ENCODE data around the gene DOK3.

DOK3 gene

DNA sequence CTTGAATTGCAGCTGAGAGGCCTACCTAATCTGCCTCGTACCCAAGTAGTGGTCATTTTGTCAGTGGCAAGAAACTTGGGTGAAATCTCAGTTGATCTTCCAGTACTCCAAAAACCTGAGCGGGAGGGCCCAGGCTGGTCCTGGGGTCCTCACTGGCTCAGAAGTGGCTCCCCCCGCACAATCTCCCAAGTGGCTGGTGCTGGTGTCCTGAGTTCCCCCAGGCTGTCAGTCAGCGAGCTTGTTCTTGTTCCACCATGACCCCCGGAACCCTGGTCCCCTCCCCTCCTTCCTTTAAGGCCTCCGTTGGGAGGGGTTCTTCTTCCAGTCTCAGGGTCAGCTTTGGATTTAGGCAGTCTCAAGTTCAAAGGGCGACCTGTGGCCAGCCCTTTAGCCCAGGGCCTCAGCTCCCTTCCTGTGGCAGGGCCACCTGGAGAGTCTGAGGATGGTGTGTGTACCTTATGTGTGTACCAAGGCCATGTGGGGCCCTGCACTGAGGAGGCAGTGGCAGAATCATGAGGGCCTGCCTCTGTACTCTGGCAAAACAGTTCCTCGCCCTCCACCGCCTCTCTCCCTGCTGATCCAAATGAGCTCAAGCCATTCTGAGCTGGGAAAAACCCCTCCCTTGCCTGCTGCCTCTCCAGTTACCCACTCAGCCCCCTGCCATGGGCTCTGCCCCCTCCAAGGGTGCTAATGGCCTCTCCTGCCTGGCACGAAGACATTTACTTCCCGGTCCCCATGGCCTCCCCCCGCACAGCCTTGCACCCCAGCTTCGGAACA, 31.7 kb downstream of the DOK3 start:
- DNase-seq = no peak
- H3K9me3 ChIP-seq (ENCODE audit: severe bottlenecking) = no peaks in the 10 kb centered on the region
- H3K4me3 ChIP-seq (ENCODE audit: low read depth, low read length) = no peak overlapping the region
- H3K27me3 ChIP-seq (ENCODE audit: insufficient read depth, low read depth, severe bottlenecking) = no peaks in the 10 kb centered on the region
- H3K27ac ChIP-seq = no peak overlapping the region
- no peaks in the 10 kb centered on the region for H3K36me3 ChIP-seq
- TF ChIP-seq, protein P1, sequence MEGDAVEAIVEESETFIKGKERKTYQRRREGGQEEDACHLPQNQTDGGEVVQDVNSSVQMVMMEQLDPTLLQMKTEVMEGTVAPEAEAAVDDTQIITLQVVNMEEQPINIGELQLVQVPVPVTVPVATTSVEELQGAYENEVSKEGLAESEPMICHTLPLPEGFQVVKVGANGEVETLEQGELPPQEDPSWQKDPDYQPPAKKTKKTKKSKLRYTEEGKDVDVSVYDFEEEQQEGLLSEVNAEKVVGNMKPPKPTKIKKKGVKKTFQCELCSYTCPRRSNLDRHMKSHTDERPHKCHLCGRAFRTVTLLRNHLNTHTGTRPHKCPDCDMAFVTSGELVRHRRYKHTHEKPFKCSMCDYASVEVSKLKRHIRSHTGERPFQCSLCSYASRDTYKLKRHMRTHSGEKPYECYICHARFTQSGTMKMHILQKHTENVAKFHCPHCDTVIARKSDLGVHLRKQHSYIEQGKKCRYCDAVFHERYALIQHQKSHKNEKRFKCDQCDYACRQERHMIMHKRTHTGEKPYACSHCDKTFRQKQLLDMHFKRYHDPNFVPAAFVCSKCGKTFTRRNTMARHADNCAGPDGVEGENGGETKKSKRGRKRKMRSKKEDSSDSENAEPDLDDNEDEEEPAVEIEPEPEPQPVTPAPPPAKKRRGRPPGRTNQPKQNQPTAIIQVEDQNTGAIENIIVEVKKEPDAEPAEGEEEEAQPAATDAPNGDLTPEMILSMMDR (IDR thresholded peaks at IDR 0.05; ENCODE audit: low read depth, low read length) = no peak

DNA sequence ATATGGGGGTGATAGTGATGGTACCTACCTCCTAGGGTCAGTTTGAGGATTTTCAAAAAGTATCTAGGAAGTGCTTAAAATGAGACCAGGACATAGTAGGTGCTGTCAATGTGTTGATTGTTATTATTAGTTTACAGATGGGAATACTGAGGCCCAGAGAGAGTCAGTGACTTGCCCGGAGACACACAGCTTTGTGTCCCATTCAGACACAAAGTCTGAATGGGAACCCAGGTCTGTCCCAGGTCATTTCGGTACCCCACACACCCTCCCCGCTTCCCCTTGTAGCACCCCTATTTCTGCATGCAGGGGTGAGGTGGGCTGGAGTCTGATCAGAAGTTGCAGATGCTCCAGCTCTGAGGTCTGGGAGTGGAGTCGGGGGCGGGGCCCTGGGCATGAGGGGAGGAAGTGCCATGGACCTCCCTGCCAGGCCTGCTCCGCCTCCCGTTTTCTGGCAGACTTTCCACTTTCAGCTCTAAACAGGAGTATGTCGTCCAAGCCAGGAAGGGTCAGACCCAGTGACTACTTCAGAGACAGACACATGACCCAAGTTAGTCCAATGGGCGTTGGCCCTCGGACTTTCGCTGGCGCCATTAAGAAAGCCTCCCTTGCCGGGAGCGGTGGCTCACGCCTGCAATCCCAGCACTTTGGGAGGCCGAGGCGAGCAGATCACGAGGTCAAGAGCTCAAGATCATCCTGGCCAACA, 32.9 kb downstream of the DOK3 start:
- no peak overlapping the region for H3K27ac ChIP-seq
- no peaks in the 10 kb centered on the region for H3K9me3 ChIP-seq (ENCODE audit: severe bottlenecking)
- H3K36me3 ChIP-seq = peaks cover 6% of the 10 kb centered on the region
- no peaks in the 10 kb centered on the region for H3K27me3 ChIP-seq (ENCODE audit: insufficient read depth, low read depth, severe bottlenecking)
- DNase-seq = no peak
- no peak overlapping the region for H3K4me3 ChIP-seq (ENCODE audit: low read depth, low read length)
- TF ChIP-seq, protein P1 (IDR thresholded peaks at IDR 0.05; ENCODE audit: low read depth, low read length) = no peak

DNA sequence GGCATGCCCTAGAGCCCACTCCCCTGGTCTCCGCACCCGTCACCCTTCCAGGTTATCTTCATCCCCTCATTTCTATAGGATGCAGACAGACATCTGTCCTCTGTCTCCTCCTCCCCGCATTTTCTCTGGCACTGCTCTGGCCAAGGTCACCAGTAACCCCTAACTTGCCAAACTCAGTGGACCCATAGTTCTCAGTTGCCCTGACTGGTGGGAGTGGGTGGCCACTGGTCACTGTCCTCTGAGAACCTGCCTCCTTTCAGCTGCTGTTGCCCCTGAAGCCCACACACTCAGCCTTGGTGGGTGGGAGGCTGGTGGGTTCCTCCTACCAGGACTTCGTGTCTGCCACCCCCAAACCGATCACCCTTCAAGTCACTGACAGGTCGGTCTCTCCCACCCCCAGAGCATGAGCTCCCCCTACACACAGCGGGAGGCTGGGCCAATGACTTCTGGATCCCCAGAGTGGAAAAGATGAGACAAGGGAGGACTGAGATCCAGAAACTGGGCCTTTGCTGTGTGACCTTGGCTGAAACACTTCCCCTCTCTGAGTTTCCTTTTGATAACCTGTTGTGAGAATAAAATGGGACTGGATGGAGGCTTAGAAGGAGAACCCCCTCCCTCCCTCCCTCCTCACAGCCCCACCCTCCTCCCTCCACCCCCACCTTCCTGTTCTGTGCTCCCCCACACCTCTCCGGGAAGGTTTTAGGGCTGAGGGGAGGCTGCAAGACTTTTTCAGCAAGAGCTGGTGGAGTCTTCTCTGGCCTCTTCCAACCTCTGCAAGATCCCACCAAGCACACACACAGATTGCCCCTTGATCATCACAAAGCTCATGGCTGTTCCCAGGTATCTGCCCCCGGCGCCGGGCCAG, 33.8 kb downstream of the DOK3 start:
- H3K27me3 ChIP-seq (ENCODE audit: insufficient read depth, low read depth, severe bottlenecking) = no peaks in the 10 kb centered on the region
- no peak overlapping the region for H3K27ac ChIP-seq
- TF ChIP-seq, protein P1 (IDR thresholded peaks at IDR 0.05; ENCODE audit: low read depth, low read length) = no peak
- H3K9me3 ChIP-seq (ENCODE audit: severe bottlenecking) = no peaks in the 10 kb centered on the region
- no peak overlapping the region for H3K4me3 ChIP-seq (ENCODE audit: low read depth, low read length)
- H3K36me3 ChIP-seq = peaks cover 14% of the 10 kb centered on the region
- no peak for DNase-seq

DNA sequence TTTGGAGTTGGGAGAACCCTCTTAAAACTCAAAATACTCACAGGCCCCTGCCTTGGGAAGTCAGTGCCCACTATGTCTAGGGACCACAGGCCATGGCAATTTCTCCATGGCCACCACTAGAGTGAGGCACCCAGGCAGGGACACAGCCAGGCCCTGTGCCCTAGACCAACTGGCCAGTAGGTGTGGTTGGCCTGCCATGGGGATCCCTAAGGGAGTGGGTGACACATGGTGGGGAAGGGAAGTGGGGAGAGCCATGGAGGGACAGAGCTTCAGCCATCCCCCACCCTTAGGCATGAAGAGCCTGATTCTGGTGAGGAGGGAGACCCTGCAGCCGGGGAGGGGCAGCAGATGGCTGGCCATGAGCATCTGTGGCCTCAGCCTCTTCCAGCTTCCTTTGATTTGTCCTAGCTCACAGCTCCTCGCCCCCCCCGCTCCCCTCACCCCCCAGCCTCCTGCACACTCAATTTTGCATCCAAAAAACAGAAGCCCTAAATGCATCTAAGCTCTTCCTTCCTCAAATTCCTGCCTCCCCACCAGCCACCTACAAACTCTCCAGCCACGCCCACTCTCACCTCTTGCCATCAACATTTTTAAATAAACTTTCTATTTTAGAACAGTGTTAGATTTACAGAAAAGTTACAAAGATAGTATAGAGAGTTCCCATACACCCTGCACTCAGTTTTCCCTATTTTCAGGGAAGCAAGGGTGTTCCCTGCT, 34.6 kb downstream of the DOK3 start:
- Histone ChIP-seq H3K27ac (no peak overlapping the region; the same call in 1 of the 2 replicates), H3K9me3 (ENCODE audit: severe bottlenecking) (no peaks in the 10 kb centered on the region), H3K36me3 (peaks cover 19% of the 10 kb centered on the region), H3K4me3 (ENCODE audit: low read depth, low read length) (no peak overlapping the region), H3K27me3 (ENCODE audit: insufficient read depth, low read depth, severe bottlenecking) (no peaks in the 10 kb centered on the region)
- TF ChIP-seq, protein P1 (IDR thresholded peaks at IDR 0.05; ENCODE audit: low read depth, low read length) = no peak
- no peak for DNase-seq

DNA sequence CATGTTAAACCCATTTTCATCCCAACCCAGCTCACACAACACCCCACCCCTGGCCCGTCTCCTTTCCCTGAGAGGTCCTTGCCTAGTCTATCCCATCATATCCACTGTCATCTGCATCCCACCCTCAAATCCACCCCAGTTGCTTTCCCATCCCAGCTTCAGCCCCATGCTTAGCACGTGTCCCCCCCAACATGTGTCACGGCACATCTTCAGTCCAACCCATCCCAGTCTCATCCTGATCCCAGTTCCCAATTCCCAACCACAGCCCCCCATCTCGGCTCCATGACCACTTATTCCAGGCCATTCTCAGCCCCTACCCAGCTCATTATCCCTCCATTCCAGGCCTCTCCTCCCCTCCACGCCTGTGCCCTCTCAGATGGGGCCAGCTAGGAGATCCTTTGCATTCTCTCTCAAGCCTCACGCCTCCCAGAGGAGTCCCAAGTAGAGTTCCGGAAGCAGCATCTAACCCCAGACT, 35.6 kb downstream of the DOK3 start:
- Histone ChIP-seq H3K36me3 (peaks cover 23% of the 10 kb centered on the region), H3K4me3 (ENCODE audit: low read depth, low read length) (no peak overlapping the region), H3K27ac (no peak overlapping the region), H3K27me3 (ENCODE audit: insufficient read depth, low read depth, severe bottlenecking) (no peaks in the 10 kb centered on the region), H3K9me3 (ENCODE audit: severe bottlenecking) (no peaks in the 10 kb centered on the region)
- DNase-seq = no peak
- TF ChIP-seq, protein P1 (IDR thresholded peaks at IDR 0.05; ENCODE audit: low read depth, low read length) = no peak

All from WERI-Rb-1 (cell line).